ENCODE results near the gene IL13.

- TF ChIP-seq, protein P1, sequence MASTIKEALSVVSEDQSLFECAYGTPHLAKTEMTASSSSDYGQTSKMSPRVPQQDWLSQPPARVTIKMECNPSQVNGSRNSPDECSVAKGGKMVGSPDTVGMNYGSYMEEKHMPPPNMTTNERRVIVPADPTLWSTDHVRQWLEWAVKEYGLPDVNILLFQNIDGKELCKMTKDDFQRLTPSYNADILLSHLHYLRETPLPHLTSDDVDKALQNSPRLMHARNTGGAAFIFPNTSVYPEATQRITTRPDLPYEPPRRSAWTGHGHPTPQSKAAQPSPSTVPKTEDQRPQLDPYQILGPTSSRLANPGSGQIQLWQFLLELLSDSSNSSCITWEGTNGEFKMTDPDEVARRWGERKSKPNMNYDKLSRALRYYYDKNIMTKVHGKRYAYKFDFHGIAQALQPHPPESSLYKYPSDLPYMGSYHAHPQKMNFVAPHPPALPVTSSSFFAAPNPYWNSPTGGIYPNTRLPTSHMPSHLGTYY (CRISPR knock-in tag; IDR thresholded peaks at IDR 0.05): no peak
- TF ChIP-seq CTCF (IDR thresholded peaks at IDR 0.05): no peak
- no peak for TF ChIP-seq ZNF396 (CRISPR knock-in tag; IDR thresholded peaks at IDR 0.05; ENCODE audit: borderline replicate concordance)
- TF ChIP-seq JUN (CRISPR knock-in tag; IDR thresholded peaks at IDR 0.05): no peak
- TF ChIP-seq ZNF232 (CRISPR knock-in tag; IDR thresholded peaks at IDR 0.05): no peak
- no peak for TF ChIP-seq TEAD4 (CRISPR knock-in tag; IDR thresholded peaks at IDR 0.05)
- no peak for TF ChIP-seq ZBTB21 (CRISPR knock-in tag; IDR thresholded peaks at IDR 0.05; ENCODE audit: borderline replicate concordance)
- no peak for TF ChIP-seq CREB1 (CRISPR knock-in tag; IDR thresholded peaks at IDR 0.05)
Observed at GRCh38 chr5:132667309-132667708, 9.3 kb downstream of the IL13 start.

Measured in WTC11 (cell line).